C4-2B (cell line): ENCODE data around the gene TPRN.
"Not testable (repeated sequence)": the region's sequence is repeated elsewhere in the genome, so short reads cannot be mapped to it uniquely, and the experiment has no call there.

Source experiments
- ZFX ChIP-seq: fragments of 450-650 bp; IDR thresholded peaks from 2 replicates; pipeline ENCODE4 v1.6.1; 2017
- TF ChIP-seq, protein P1 (sequence below): fragments of 450-650 bp; conservative IDR thresholded peaks from 2 replicates; pipeline ENCODE4 v1.5.1; 2017; ENCODE audit warnings: mild to moderate bottlenecking

DNA sequence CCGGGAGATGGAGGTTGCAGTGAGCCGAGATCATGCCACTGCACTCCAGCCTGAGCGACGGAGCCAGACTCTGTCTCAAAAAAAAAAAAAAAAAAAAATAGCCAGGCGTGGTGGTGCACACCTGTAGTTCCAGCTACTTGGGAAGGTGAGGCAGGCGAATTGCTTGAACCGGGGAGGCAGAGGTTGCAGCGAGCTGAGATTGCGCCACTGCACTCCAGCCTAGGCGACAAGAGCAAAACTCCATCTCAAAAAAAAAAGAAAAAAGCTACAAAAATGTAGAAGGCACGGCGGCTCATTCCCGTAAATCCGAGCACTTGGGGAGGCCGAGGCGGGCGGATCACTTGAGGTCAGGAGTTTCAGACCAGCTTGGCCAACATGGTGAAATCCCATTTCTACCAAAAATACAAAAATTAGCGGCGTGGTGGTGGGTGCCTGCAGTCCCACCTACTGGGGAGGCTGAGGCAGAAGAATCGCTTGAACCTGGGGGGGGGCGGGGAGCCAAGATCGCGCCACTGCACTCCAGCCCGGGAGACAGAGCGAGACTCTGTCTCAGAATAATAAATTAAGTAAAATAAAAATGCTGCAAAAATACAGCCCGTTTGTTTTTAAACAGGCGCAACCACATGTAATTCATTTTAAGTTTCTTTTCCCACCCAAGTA, 39.1 kb upstream of the TPRN start:
- TF ChIP-seq, protein P1, sequence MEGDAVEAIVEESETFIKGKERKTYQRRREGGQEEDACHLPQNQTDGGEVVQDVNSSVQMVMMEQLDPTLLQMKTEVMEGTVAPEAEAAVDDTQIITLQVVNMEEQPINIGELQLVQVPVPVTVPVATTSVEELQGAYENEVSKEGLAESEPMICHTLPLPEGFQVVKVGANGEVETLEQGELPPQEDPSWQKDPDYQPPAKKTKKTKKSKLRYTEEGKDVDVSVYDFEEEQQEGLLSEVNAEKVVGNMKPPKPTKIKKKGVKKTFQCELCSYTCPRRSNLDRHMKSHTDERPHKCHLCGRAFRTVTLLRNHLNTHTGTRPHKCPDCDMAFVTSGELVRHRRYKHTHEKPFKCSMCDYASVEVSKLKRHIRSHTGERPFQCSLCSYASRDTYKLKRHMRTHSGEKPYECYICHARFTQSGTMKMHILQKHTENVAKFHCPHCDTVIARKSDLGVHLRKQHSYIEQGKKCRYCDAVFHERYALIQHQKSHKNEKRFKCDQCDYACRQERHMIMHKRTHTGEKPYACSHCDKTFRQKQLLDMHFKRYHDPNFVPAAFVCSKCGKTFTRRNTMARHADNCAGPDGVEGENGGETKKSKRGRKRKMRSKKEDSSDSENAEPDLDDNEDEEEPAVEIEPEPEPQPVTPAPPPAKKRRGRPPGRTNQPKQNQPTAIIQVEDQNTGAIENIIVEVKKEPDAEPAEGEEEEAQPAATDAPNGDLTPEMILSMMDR = not testable (repeated sequence)
- TF ChIP-seq ZFX = not testable (repeated sequence)
